Placental epithelial cell (primary cell): ENCODE measurements around the gene FADD. TPM values are rescaled to one million over a fixed set of nuclear protein-coding genes. Genes with fewer than 3 reads are reported as not detected.

ENCODE experiments used
- total RNA-seq: library from RNA; depleted of rRNA; stranded (reverse); fragments of >200 nt; gene quantifications from 2 replicates; pipeline ENCODE4 v1.2.3, GENCODE V29; 2012

FADD gene, protein sequence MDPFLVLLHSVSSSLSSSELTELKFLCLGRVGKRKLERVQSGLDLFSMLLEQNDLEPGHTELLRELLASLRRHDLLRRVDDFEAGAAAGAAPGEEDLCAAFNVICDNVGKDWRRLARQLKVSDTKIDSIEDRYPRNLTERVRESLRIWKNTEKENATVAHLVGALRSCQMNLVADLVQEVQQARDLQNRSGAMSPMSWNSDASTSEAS
- total RNA-seq = 25.1 and 36.2 TPM in 2 replicates

GRCh38 chr11:70202920-70203750 lies at the start of gene FADD:
TSS of gene FADD (plus strand) at chr11:70203296. CDS start at chr11:70203460, 164 bp downstream.

Other genes starting within 250 kb of the FADD start
- 36.7 and 39.7 TPM in 2 replicates for gene ANO1, start 125.0 kb upstream of the FADD start, total RNA-seq
- gene PPFIA1, start 67.4 kb downstream of the FADD start, total RNA-seq = 31.9 and 37.3 TPM in 2 replicates
- 269 and 320 TPM in 2 replicates for gene CTTN, start 195.2 kb downstream of the FADD start, total RNA-seq